ENCODE data around the gene USP35. TPM values are rescaled to one million over a fixed set of nuclear protein-coding genes. Genes with fewer than 3 reads are reported as not detected.

USP35 gene
- total RNA-seq, 4 donors from 2014 or later, result 6.7 to 15.1 (median 8.6) TPM

DNA sequence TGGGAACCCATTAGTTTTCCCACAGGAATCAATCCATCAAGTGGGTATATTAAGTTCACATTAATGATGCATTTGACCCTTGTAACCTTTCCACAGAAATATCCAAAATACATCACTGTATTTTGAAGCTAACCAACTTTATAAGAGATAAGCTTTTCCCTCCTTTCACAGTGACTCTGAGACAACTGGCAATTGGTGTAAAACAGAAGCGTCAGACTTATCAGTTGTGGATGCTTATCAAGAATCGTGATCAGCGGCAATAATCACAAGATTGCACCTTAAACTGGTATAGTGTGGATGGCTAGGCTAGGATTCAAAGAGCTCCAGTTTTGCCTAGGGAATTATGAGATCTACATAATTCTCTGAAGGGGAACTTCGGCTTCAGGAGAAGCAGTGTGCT, 73.1 kb downstream of the USP35 start:
- DNase-seq (ENCODE audit: low spot score), result no peak
- ATAC-seq (ENCODE audit: low FRiP score), result no peak
- TF ChIP-seq, protein P1, sequence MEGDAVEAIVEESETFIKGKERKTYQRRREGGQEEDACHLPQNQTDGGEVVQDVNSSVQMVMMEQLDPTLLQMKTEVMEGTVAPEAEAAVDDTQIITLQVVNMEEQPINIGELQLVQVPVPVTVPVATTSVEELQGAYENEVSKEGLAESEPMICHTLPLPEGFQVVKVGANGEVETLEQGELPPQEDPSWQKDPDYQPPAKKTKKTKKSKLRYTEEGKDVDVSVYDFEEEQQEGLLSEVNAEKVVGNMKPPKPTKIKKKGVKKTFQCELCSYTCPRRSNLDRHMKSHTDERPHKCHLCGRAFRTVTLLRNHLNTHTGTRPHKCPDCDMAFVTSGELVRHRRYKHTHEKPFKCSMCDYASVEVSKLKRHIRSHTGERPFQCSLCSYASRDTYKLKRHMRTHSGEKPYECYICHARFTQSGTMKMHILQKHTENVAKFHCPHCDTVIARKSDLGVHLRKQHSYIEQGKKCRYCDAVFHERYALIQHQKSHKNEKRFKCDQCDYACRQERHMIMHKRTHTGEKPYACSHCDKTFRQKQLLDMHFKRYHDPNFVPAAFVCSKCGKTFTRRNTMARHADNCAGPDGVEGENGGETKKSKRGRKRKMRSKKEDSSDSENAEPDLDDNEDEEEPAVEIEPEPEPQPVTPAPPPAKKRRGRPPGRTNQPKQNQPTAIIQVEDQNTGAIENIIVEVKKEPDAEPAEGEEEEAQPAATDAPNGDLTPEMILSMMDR (IDR thresholded peaks at IDR 0.05), result no peak

DNA sequence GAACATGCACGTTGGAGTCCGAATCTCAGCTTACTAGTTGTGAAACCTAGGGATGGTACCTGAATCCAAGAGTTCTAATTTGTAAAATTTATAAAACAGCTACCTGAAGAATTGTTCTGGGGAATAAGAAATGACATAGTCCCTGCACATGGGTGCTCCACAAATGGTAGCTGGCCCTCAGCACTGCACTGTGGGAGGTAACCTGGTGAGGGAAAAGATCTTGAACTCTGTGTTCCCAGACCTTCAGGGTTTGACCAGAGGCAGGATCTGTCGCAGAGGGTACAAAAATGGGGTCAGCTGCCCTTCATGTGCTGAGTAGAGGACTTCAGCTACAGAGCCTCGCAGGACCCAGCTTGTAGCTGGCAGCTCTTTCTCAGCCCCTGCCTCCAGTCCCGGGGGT, 73.5 kb downstream of the USP35 start:
- ATAC-seq (ENCODE audit: low FRiP score), result no peak
- TF ChIP-seq, protein P1 (IDR thresholded peaks at IDR 0.05), result no peak
- no peak for DNase-seq (ENCODE audit: low spot score)

DNA sequence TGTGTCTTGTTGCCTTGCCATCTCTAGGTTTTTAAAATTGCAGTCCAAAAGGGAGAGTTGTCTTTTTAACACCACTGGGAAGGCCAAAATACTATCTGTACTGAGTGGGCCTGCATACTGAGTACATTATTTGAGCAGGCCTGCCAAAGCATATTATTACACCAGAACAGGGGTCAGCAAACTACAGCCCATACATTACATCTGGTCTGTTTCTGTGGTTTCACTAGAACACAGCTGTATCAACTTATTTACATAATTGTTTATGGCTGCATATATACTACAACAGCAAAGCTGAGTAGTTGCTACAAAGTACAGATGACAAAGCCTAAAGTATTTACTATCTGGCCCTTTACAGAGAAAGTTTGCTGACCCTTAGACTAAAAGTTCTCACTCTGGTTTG, 74.0 kb downstream of the USP35 start:
- ATAC-seq (ENCODE audit: low FRiP score) (no peak), DNase-seq (ENCODE audit: low spot score) (no peak)
- TF ChIP-seq, protein P1 (IDR thresholded peaks at IDR 0.05), result no peak

Other genes starting within 250 kb of the USP35 start
- gene INTS4, start 194.3 kb upstream of the USP35 start, total RNA-seq, result 10 to 100 TPM; 22.5 to 43.2 (median 28.7) TPM
- 1 to 10 TPM; 3.5 to 8.4 (median 6.2) TPM for gene KCTD14, start 165.6 kb upstream of the USP35 start, total RNA-seq
- gene THRSP, start 125.1 kb upstream of the USP35 start, total RNA-seq, result 100 to 1,000 TPM in 1 of 4 donors, 10 to 100 TPM in 3; 12.7 to 119 (median 15.6) TPM
- 100 to 1,000 TPM in 1 of 4 donors, 10 to 100 TPM in 3; 57.8 to 136 (median 75.5) TPM for gene NDUFC2, start 109.1 kb upstream of the USP35 start, total RNA-seq
- 10 to 100 TPM; 24.4 to 47.0 (median 32.6) TPM for gene ALG8, start 49.3 kb upstream of the USP35 start, total RNA-seq
- 10 to 100 TPM in 3 of 4 donors, 1 to 10 TPM in 1; 9.6 to 21.5 (median 13.7) TPM for gene KCTD21, start 293 bp upstream of the USP35 start, total RNA-seq
- 10 to 100 TPM; 25.3 to 97.7 (median 36.1) TPM for gene GAB2, start 228.9 kb downstream of the USP35 start, total RNA-seq

Data from omental fat pad (tissue), 4 donors.